Activated CD8-positive, alpha-beta memory T cell treated with anti-CD3 and anti-CD28 coated beads for 36 hours (primary cell): Measurements from ENCODE around the gene ERH. TPM values are rescaled to one million over a fixed set of nuclear protein-coding genes. Genes with fewer than 3 reads are reported as not detected.

Source experiments
- CTCF ChIA-PET: fragments of 350-600 bp; sonication (Branson Sonifier 250); formaldehyde crosslinking; loops from one replicate; lab custom pipeline; 2021; ENCODE audit warnings: antibody characterized with exemption; lab: Charles Lee
- POLR2A ChIA-PET: fragments of 350-600 bp; sonication (Branson Sonifier 250); formaldehyde crosslinking; loops from one replicate; lab custom pipeline; 2021; ENCODE audit warnings: antibody characterized with exemption; lab: Charles Lee
- total RNA-seq, 2 experiments: library from RNA; stranded (reverse); gene quantifications; one replicate each; pipeline ENCODE4 v1.2.3, GENCODE V29; 2021

Gene ERH
- total RNA-seq, 2 experiments from 2014 or later: 386 to 398 TPM

GRCh38 chr14:69360438-69361108 lies 37.5 kb downstream of the ERH start:
- ChIA-PET CTCF (no interaction called here), POLR2A (no interaction called here)

- CTCF ChIA-PET: no interaction called here
- POLR2A ChIA-PET: interaction anchor here (1.0 kb wide), 1 partner anchor 39 kb away, joined by 3 read pairs; the partner anchor contains the start of genes ERH and SLC39A9
Measured at GRCh38 chr14:69358966-69359365, 39.1 kb downstream of the ERH start.

- POLR2A ChIA-PET: interaction anchor here (1.0 kb wide), 1 partner anchor 40 kb away, joined by 3 read pairs; the partner anchor contains the start of genes ERH and SLC39A9
Measured at GRCh38 chr14:69358233-69358963, 39.7 kb downstream of the ERH start.

GRCh38 chr14:69357544-69358200 lies 40.4 kb downstream of the ERH start:
- ChIA-PET CTCF (no interaction called here), POLR2A (interaction anchor here (1.0 kb wide), 1 partner anchor 41 kb away, joined by 3 read pairs; the partner anchor contains the start of genes ERH and SLC39A9)

More at GRCh38 chr14:69358233-69358963, 39.7 kb downstream of the ERH start:
- CTCF ChIA-PET: no interaction called here

DNA sequence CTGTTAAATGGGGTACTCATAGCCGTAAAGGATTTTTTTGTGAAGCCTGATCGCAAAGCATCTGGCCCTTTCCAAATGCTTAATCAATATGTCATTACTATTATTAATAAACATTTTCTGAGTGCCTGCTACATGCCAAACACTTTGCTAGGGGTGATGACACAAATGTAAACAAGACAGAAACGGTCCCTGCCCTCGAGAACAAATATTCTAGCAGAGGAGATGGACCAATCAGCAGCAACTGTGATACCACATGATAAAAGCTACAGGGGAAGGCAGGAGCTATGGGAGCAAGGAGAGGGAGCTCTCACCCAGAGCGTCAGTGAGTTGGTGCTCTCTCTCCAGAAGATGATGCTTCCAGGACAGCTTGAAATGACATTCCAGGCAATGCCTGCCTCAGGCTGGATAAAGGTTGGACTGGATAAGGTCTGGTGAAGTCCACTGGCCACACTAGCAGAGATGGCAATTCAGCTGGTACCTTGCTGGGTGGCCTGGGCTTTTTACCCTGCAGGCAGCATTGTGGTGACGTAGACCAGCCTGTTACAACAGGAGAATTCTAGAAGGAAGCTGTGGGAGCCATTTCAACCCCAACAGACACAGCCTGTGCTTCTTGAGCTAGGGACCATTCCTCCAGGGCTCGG lies 41.1 kb downstream of the ERH start:
- ChIA-PET CTCF (no interaction called here), POLR2A (no interaction called here)

GRCh38 chr14:69355607-69356281 lies 42.4 kb downstream of the ERH start:
- ChIA-PET POLR2A (no interaction called here), CTCF (no interaction called here)

GRCh38 chr14:69355154-69355597 lies 42.9 kb downstream of the ERH start:
- POLR2A ChIA-PET: interaction anchor here (0.6 to 0.8 kb wide), 2 partner anchors 41 to 212 kb away, joined by 4 to 5 read pairs; no protein-coding TSS in a partner anchor
- CTCF ChIA-PET: no interaction called here

DNA sequence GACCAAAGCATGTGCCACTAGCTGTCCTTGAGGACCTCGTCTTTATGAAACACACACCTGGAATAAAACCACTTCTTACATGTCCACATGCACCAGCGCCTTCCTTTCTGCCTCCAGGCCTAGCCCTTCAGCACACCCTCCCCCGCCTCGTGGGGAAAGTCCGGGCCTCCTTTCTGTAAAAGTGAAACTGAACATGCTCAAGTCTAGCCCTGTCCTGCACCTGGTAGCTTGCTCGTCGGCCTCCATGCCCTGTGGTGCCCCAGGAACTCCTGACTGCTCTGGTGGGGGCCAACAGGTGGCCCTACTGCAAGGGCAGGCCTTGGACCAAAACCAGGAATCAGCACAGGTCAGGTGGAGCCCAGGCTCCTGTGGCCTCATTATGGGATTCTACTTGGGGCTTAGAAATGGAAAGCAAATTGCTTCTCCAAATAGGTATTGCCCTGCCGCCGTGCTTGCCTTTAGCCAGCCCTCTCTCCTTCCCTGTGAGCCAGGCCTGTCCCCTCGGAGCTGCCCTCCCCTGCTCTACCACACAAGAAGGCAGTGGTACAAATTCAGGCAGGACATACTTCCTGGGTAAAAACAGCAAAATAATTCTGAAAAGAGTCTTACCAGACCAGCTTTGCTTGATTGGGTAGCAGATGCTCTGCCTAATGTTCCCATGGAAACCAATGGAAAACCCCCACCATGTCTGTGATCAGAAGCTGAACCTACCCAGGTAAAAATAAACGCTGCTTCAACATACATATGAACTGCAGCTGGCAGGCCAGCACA lies 43.5 kb downstream of the ERH start:
- ChIA-PET CTCF (no interaction called here), POLR2A (interaction anchor here (0.6 to 0.8 kb wide), 2 partner anchors 42 to 211 kb away, joined by 4 to 5 read pairs; no protein-coding TSS in a partner anchor)

GRCh38 chr14:69353168-69353567 lies 44.9 kb downstream of the ERH start:
- POLR2A ChIA-PET: no interaction called here
- CTCF ChIA-PET: no interaction called here

GRCh38 chr14:69351911-69352310 lies 46.2 kb downstream of the ERH start:
- POLR2A ChIA-PET: no interaction called here
- CTCF ChIA-PET: interaction anchor here (0.8 kb wide), 1 partner anchor 19 kb away, joined by 7 read pairs; no protein-coding TSS in a partner anchor

DNA sequence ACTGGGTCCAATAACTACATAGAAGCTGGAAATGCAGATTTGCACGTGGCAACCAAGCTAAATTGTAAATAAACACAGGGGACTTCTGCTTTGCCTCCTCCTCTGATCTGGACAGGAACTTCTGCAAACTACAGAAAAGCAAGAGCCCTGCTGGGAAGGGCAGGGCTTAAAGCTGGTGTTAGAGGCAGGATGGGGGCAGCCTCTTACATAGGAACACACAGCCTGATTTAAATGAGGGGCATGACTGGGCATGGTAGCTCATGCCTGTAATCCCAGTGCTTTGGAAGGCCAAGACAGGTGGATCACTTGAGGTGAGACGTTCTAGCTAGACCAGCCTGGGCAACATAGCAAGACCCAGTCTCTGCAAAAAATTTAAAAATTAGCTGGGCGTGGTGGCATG lies 46.7 kb downstream of the ERH start:
- CTCF ChIA-PET: interaction anchor here (0.8 kb wide), 1 partner anchor 19 kb away, joined by 7 read pairs; no protein-coding TSS in a partner anchor

GRCh38 chr14:69350892-69351291 lies 47.2 kb downstream of the ERH start:
- CTCF ChIA-PET: no interaction called here
- POLR2A ChIA-PET: no interaction called here

More for the DNA sequence above, 46.7 kb downstream of the ERH start:
- POLR2A ChIA-PET: no interaction called here

GRCh38 chr14:69349091-69349777 lies 48.9 kb downstream of the ERH start:
- ChIA-PET CTCF (no interaction called here), POLR2A (no interaction called here)

- POLR2A ChIA-PET: no interaction called here
- CTCF ChIA-PET: interaction anchor here (0.6 to 1.0 kb wide), 2 partner anchors 9 to 117 kb away, joined by 3 read pairs; no protein-coding TSS in a partner anchor
Measured at GRCh38 chr14:69346710-69347109, 51.4 kb downstream of the ERH start.

- CTCF ChIA-PET: no interaction called here
Measured at GRCh38 chr14:69345402-69345801, 52.7 kb downstream of the ERH start.

GRCh38 chr14:69344171-69344570 lies 53.9 kb downstream of the ERH start:
- POLR2A ChIA-PET: interaction anchor here (0.7 kb wide), 1 partner anchor 8 kb away, joined by 3 read pairs; no protein-coding TSS in a partner anchor
- CTCF ChIA-PET: no interaction called here

More at GRCh38 chr14:69345402-69345801, 52.7 kb downstream of the ERH start:
- POLR2A ChIA-PET: no interaction called here

GRCh38 chr14:69342928-69343525 lies 55.1 kb downstream of the ERH start:
- ChIA-PET CTCF (no interaction called here), POLR2A (no interaction called here)
